Uterus (tissue), 4 donors: ENCODE data around the gene TRIM14. TPM values are rescaled to one million over a fixed set of nuclear protein-coding genes. Genes with fewer than 3 reads are reported as not detected.
"Not testable (repeated sequence)": the region's sequence is repeated elsewhere in the genome, so short reads cannot be mapped to it uniquely, and the experiment has no call there.

ENCODE experiments used
- DNase-seq, 2 donors: peaks; one replicate each; pipeline ENCODE4 v3.0.0-alpha.2; 2019 to 2020
- H3K27ac ChIP-seq, 2 donors: fragments of 200-600 bp; sonication (generic); 1 replicate in 1 of 2; 2 replicates in 1 of 2; pipeline ENCODE4 v1.5.1; 2016 to 2018
- H3K27me3 ChIP-seq, 2 donors: fragments of 200-600 bp; sonication (generic); one replicate each; pipeline ENCODE4 v1.5.1; 2018 to 2019; ENCODE audit warnings: control low read depth in 1 of 2
- H3K36me3 ChIP-seq, 2 donors: fragments of 200-600 bp; sonication (generic); one replicate each; pipeline ENCODE4 v1.5.1; 2019; ENCODE audit warnings: control low read depth in 1 of 2
- H3K4me1 ChIP-seq, 2 donors: fragments of 200-600 bp; sonication (generic); one replicate each; pipeline ENCODE4 v1.5.1; 2018 to 2019; ENCODE audit warnings: control low read depth in 1 of 2
- H3K4me3 ChIP-seq, 2 donors: fragments of 200-600 bp; sonication (generic); 1 replicate in 1 of 2; 2 replicates in 1 of 2; pipeline ENCODE4 v1.5.1; 2018 to 2019; ENCODE audit warnings: mild to moderate bottlenecking in 1 of 2
- H3K9me3 ChIP-seq, 2 donors: fragments of 200-600 bp; sonication (generic); one replicate each; pipeline ENCODE4 v1.5.1; 2019; ENCODE audit warnings: control low read depth in 1 of 2
- CTCF ChIP-seq, 4 experiments: fragments of 200-600 bp in 2 of 4; fragments of 450-650 bp in 2 of 4; sonication (generic) in 2 of 4; IDR thresholded peaks; one replicate each; pipeline ENCODE4 v1.5.1; 2016 to 2019; ENCODE audit warnings: antibody characterized with exemption in 4 of 4, mild to moderate bottlenecking in 2 of 4, moderate library complexity in 1 of 4
- POLR2A ChIP-seq, 2 donors: fragments of 450-650 bp; IDR thresholded peaks; one replicate each; pipeline ENCODE4 v1.6.1; 2016; ENCODE audit warnings: antibody characterized with exemption in 2 of 2, mild to moderate bottlenecking in 1 of 2, moderate library complexity in 1 of 2
- intact Hi-C: fragments of 100-400 bp; cut with DNase I; formaldehyde crosslinking; loops from one replicate; pipeline ENCODE4 v1.15.1; 2023; ENCODE audit warnings: low total_unique reads
- total RNA-seq, 4 donors: library from RNA; depleted of rRNA in 3 of 4; stranded (reverse); fragments of >200 nt in 3 of 4; gene quantifications; one replicate each; pipeline versions ENCODE4 v1.1.0 to v1.2.4, GENCODE V29; 2014 to 2023
- donor health status: DM: yes; HTN: yes; CAD: no.

TRIM14 gene
- total RNA-seq, 4 donors from 2014 or later = 1.5 to 17.7 (median 10.9) TPM

GRCh38 chr9:98121058-98121457, 2.0 kb upstream of the TRIM14 start:
- DNase-seq = peak in 1 of 2 donors; percentile 34
- H3K27ac ChIP-seq = peak overlapping the region in 1 of 2 donors; percentile 23
- H3K4me1 ChIP-seq = no peaks in the 10 kb centered on the region
- TF ChIP-seq POLR2A (IDR thresholded peaks at IDR 0.05) (no peak), CTCF (IDR thresholded peaks at IDR 0.05) (no peak)
- no peaks in the 10 kb centered on the region for H3K36me3 ChIP-seq
- intact Hi-C loops = no loop called here
- H3K4me3 ChIP-seq = no peak overlapping the region
- H3K27me3 ChIP-seq = no peaks in the 10 kb centered on the region
- no peaks in the 10 kb centered on the region for H3K9me3 ChIP-seq

- peak overlapping the region in 1 of 2 donors; percentile 23 for H3K27ac ChIP-seq
- H3K36me3 ChIP-seq = no peaks in the 10 kb centered on the region
- no peak for DNase-seq
- intact Hi-C loops = no loop called here
- TF ChIP-seq CTCF (IDR thresholded peaks at IDR 0.05) = no peak
- TF ChIP-seq POLR2A (IDR thresholded peaks at IDR 0.05) = no peak
- H3K9me3 ChIP-seq = no peaks in the 10 kb centered on the region
- no peaks in the 10 kb centered on the region for H3K27me3 ChIP-seq
- no peaks in the 10 kb centered on the region for H3K4me1 ChIP-seq
- H3K4me3 ChIP-seq = no peak overlapping the region
Observed at GRCh38 chr9:98120476-98120875, 1.5 kb upstream of the TRIM14 start.

- Histone ChIP-seq H3K36me3 (no peaks in the 10 kb centered on the region), H3K4me1 (no peaks in the 10 kb centered on the region), H3K27ac (peak overlapping the region in 1 of 2 donors; percentile 57), H3K27me3 (no peaks in the 10 kb centered on the region), H3K9me3 (no peaks in the 10 kb centered on the region), H3K4me3 (peak overlapping the region in 1 of 2 donors; percentile 63)
- DNase-seq = no peak
- intact Hi-C loops = no loop called here
- TF ChIP-seq CTCF (IDR thresholded peaks at IDR 0.05) (no peak), POLR2A (IDR thresholded peaks at IDR 0.05) (no peak)
Observed at GRCh38 chr9:98117984-98118639, 910 bp downstream of the TRIM14 start.

- H3K9me3 ChIP-seq, intact Hi-C loops, H3K27ac ChIP-seq, H3K4me3 ChIP-seq, DNase-seq, H3K36me3 ChIP-seq, H3K27me3 ChIP-seq, H3K4me1 ChIP-seq: not testable (repeated sequence)
Observed at GRCh38 chr9:98117097-98117496, 1.9 kb downstream of the TRIM14 start.

- Histone ChIP-seq H3K36me3 (no peaks in the 10 kb centered on the region), H3K4me3 (no peak overlapping the region), H3K4me1 (no peaks in the 10 kb centered on the region), H3K27me3 (no peaks in the 10 kb centered on the region), H3K27ac (no peak overlapping the region), H3K9me3 (no peaks in the 10 kb centered on the region)
- intact Hi-C loops = no loop called here
- DNase-seq = no peak
- TF ChIP-seq CTCF (IDR thresholded peaks at IDR 0.05) = no peak
- TF ChIP-seq POLR2A (IDR thresholded peaks at IDR 0.05) = no peak
Observed at GRCh38 chr9:98109052-98109451, 10.0 kb downstream of the TRIM14 start.
